H1 (cell line): ENCODE data around the gene ZNF385C.

ENCODE experiments used
- CHD1 ChIP-seq: IDR thresholded peaks from 2 replicates; pipeline ENCODE4 v1.6.1; 2012; ENCODE audit warnings: low read depth, low read length, improper control_type of control experiment
- EP300 ChIP-seq, 2 experiments: IDR thresholded peaks; 1 replicate in 1 of 2; 2 replicates in 1 of 2; pipeline ENCODE4 v1.6.1; 2011 to 2012; ENCODE audit warnings: low read depth in 2 of 2, low read length in 2 of 2, mild to moderate bottlenecking in 2 of 2, borderline replicate concordance in 1 of 2, inconsistent platforms in 1 of 2, moderate library complexity in 1 of 2
- EZH2 ChIP-seq: fragments of 200-600 bp; sonication (generic); IDR thresholded peaks from 2 replicates; pipeline ENCODE4 v1.7.1; 2012; ENCODE audit warnings: low read depth, mild to moderate bottlenecking, moderate library complexity, low read length, inconsistent platforms; ENCODE audit not compliant: severe bottlenecking
- MAX ChIP-seq: IDR thresholded peaks from 2 replicates; pipeline ENCODE4 v1.6.1; 2012; ENCODE audit warnings: inconsistent platforms
- NANOG ChIP-seq: IDR thresholded peaks from 2 replicates; pipeline ENCODE4 v1.6.1; 2011; ENCODE audit warnings: low read length, low read depth, mild to moderate bottlenecking, inconsistent platforms; ENCODE audit not compliant: insufficient read depth, poor library complexity, severe bottlenecking
- TAF1 ChIP-seq: IDR thresholded peaks from 2 replicates; pipeline ENCODE4 v1.6.1; 2011; ENCODE audit warnings: mild to moderate bottlenecking, low read depth, low read length
- TBP ChIP-seq: IDR thresholded peaks from 2 replicates; pipeline ENCODE4 v1.6.1; 2011; ENCODE audit warnings: low read depth, low read length, improper control_type of control experiment
- YY1 ChIP-seq: IDR thresholded peaks from 2 replicates; pipeline ENCODE4 v1.6.1; 2011; ENCODE audit warnings: low read depth, mild to moderate bottlenecking, low read length
- TF ChIP-seq, protein P1 (sequence below), 3 experiments: IDR thresholded peaks; 1 replicate in 2 of 3; 2 replicates in 1 of 3; pipeline versions ENCODE4 v1.5.1 to v1.6.1; 2011; ENCODE audit warnings: low read length in 3 of 3, mild to moderate bottlenecking in 3 of 3, inconsistent platforms in 2 of 3, low read depth in 1 of 3, moderate library complexity in 1 of 3; ENCODE audit not compliant: insufficient read depth in 1 of 3; ENCODE audit errors: control extremely low read depth in 1 of 3

DNA sequence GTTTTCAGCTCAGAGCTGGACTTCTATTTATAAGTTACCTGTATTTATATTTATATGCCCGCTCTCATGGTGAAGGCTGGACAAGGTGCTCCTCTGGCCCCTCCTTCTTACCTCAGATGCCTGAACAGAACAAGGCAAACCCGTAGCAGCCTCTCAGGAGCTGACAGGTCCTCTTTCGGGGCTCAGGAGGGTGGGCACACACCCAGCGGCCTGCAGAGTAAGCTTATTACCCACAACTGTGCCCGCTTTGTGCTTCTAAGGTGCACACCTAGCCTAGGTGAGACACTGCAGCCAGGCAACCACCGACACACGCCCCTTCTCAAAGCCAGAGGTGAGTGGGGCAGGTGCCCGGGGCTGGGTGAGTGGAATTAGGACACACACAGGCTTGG is 73.1 kb downstream of the ZNF385C start:
- TF ChIP-seq, protein P1, sequence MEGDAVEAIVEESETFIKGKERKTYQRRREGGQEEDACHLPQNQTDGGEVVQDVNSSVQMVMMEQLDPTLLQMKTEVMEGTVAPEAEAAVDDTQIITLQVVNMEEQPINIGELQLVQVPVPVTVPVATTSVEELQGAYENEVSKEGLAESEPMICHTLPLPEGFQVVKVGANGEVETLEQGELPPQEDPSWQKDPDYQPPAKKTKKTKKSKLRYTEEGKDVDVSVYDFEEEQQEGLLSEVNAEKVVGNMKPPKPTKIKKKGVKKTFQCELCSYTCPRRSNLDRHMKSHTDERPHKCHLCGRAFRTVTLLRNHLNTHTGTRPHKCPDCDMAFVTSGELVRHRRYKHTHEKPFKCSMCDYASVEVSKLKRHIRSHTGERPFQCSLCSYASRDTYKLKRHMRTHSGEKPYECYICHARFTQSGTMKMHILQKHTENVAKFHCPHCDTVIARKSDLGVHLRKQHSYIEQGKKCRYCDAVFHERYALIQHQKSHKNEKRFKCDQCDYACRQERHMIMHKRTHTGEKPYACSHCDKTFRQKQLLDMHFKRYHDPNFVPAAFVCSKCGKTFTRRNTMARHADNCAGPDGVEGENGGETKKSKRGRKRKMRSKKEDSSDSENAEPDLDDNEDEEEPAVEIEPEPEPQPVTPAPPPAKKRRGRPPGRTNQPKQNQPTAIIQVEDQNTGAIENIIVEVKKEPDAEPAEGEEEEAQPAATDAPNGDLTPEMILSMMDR (IDR thresholded peaks at IDR 0.05; ENCODE audit: control extremely low read depth in 1 of 3, insufficient read depth in 1 of 3, low read depth in 1 of 3, low read length in 3 of 3) = no peak
- TF ChIP-seq YY1 (no peak), EZH2 (no peak), TBP (no peak), CHD1 (no peak), MAX (no peak), NANOG (no peak), EP300 (IDR thresholded peaks at IDR 0.05; ENCODE audit: borderline replicate concordance in 1 of 2, low read depth in 2 of 2, low read length in 2 of 2) (no peak), TAF1 (no peak)
